NCI-H526 treated with DMSO at 0.1 percent for 48 hours (cell line): ENCODE measurements around the gene ANKFY1.

Experiments
- DNase-seq: peaks from one replicate; lab custom pipeline; 2025; lab: John Stamatoyannopoulos, UW

The ANKFY1 gene

DNA sequence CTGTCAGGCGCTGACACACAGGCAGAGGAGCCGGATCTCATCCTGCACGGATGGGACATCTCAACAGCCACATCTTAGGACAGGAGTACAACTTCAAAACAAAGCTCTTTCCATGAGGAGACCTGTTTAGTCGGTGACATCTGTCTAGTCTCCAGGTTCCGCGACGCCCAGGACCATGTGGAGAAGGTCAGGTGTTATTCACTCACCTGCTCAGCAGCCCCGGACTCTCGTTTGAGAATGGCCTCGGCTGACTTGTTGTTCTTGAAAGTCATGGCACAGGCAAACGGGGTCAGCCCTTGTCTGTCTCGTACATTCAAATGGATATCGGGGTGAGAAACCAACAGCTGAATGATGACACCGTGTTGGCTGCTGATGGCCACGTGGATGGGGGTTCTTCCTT lies 85.1 kb downstream of the ANKFY1 start:
- DNase-seq = no peak

DNA sequence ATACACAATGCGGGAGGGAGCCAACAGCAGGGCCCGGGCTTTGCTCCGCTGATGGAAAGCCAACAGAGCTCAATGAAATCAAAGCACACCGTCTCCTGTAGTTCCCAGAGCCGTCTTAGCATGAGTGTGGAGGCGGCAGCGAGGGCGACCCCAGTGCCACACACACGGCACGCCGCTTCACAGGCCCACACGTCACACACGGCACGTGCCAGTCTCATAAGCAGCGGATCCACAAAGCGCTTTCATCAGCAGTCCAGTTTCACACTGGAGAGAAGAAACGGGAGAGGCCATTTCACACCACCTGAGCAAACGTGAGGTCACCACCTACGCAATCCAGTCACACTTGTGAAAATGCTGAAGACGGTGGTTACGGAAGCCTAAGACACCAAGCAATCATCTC lies 86.0 kb downstream of the ANKFY1 start:
- no peak for DNase-seq

DNA sequence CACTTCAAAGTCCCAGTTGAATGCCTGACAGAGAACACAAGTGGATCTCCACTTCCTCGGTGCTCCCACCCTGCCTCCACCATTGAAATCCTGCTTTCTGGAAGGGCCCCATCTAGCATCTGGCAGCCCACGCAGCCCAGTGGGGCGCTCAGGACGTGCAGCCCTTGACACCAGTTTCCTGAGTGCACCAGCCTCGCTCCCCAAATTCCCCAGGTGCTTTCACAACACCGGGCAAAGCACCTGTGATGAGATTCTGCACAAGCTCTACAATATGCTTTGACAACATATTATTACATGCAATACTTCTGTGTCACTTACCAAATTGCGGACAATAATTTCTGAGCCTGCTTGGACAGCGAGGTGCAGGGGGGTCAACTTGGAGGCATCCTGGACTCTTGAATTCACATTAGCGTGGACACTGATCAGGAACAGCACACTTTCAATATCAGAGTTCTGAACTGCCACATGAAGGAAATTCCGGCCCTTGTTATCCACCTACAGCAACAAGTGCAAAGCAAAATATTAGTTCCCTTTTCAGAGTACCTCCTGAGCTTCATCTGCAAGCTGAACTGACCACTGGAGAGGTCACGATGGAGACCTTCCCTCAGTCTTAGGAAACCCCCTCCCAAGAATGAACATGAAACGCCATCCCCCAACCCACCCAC lies 86.8 kb downstream of the ANKFY1 start:
- no peak for DNase-seq

GRCh38 chr17:4175921-4176807 lies 87.6 kb downstream of the ANKFY1 start:
- DNase-seq = no peak

DNA sequence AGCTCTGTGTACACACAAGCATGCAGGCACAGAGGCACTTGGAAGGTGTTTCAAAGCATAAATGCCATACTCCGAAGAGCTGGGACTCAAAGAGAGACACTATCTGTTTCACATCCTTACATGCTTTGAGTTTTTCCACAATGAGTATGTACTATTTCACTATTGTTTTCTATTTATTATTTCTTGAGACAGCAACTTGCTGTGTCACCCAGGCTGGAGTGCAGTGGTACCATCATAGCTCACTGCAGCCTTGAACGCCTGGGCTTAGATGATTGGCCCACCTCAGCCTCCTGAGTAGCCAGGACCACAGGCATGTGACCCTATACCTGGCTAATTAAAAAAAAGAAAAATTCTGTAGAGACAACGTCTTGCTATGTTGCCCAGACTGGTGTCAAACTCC lies 89.2 kb downstream of the ANKFY1 start:
- no peak for DNase-seq

DNA sequence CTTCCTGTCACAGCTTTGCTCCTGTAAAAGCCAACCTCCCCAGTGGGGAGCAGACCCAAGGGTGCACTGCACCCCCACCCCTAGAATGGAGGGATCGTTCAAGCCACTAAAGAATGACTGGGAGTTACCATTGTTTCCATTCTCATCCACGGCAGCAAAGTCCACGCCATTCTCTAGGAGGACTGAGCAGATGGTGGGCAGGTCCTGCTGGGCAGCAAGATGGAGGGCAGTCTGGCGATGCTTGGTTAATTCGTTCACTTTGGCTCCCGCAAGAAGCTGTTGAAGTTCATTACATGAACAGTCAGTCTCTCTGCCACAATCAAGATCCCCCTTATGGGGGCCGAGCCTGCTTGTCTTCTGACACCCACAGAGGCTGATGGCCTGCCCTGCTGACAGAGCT lies 90.0 kb downstream of the ANKFY1 start:
- no peak for DNase-seq

- DNase-seq = no peak
Observed at GRCh38 chr17:4172356-4172755, 91.4 kb downstream of the ANKFY1 start.

DNA sequence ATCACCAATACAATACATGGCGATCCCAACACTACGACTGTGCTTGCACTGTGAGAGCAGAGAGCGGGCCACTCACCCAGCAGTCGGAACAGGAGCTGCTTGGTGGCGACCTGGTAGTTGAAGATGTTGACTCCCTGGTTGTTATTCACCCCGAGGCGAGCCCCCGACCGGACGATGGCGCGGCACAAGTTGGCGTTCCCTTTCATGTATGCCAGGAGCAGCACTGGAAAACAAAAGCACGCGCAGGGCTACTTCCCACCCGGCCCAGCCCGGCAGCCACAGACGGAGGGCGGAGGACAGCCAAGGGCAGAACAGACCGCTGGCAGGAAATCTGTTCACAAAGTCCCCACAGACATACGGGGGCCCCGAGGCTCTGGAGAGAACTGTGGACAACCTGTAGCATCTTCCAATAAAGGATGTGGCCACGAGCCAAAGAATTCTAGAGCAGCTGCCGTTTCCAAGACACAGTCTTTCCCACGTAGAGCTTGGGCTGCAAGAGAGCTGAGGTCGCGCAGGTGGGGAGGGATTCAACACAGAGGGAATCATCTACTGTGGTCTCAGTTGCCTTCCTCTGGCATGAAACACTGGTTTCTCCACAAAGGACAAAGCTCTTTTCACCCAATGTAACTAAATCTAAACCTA lies 93.0 kb downstream of the ANKFY1 start:
- no peak for DNase-seq

GRCh38 chr17:4167786-4168185 lies 96.0 kb downstream of the ANKFY1 start:
- no peak for DNase-seq

DNA sequence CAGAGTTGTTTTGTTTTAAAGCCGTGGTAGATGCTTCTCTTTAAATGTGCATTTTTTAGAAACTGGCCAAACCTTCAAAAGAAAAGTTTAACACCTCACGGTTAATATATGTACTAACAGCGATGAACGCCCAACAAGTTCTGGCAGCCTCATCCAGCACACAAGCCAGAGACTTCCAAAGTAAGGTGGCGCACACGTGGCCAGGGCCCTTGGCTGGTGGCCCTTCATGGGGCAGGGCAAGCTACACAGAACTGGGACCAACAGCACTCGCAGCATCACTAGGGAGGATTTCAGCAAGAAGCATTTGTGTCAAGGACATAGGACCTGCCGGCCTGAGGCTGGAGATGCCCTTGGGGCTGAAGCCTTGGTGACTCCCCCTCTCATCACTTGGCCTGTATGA lies 97.4 kb downstream of the ANKFY1 start:
- DNase-seq = no peak

GRCh38 chr17:4165301-4166010 lies 98.3 kb downstream of the ANKFY1 start:
- DNase-seq = no peak

- DNase-seq = no peak
Observed at GRCh38 chr17:4163951-4164350, 99.8 kb downstream of the ANKFY1 start.

GRCh38 chr17:4162775-4163466 lies 100.9 kb downstream of the ANKFY1 start:
- no peak for DNase-seq

- no peak for DNase-seq
Observed at GRCh38 chr17:4162321-4162720, 101.5 kb downstream of the ANKFY1 start.

GRCh38 chr17:4161967-4162305 lies 101.8 kb downstream of the ANKFY1 start:
- no peak for DNase-seq

GRCh38 chr17:4161192-4161966 lies 102.4 kb downstream of the ANKFY1 start:
- no peak for DNase-seq

DNA sequence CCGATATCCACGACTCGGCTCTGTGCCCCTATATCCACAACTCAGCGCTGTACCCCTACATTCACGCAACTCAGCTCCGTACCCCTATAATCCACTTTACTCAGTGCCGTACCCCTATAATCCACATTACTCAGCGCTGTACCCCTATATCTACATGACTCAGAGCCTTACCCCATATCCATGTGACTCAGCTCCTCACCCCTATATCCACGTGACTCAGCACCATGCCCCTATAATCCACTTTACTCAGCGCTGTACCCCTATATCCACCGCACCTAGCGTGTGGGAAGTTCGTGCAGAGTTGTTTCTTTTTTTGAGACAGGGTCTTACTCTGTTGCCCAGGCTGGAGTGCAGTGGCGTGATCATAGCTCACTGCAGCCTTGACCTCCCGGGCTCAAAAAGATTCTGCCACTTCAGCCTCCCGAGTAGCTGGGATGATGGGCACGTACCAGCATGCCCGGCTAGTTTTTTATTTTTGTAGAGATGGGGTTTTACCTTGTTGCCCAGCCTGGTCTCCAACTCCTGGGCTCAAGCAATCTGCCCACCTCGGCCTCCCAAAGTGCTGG lies 103.4 kb downstream of the ANKFY1 start:
- DNase-seq = no peak

GRCh38 chr17:4159761-4160160 lies 104.0 kb downstream of the ANKFY1 start:
- no peak for DNase-seq

DNA sequence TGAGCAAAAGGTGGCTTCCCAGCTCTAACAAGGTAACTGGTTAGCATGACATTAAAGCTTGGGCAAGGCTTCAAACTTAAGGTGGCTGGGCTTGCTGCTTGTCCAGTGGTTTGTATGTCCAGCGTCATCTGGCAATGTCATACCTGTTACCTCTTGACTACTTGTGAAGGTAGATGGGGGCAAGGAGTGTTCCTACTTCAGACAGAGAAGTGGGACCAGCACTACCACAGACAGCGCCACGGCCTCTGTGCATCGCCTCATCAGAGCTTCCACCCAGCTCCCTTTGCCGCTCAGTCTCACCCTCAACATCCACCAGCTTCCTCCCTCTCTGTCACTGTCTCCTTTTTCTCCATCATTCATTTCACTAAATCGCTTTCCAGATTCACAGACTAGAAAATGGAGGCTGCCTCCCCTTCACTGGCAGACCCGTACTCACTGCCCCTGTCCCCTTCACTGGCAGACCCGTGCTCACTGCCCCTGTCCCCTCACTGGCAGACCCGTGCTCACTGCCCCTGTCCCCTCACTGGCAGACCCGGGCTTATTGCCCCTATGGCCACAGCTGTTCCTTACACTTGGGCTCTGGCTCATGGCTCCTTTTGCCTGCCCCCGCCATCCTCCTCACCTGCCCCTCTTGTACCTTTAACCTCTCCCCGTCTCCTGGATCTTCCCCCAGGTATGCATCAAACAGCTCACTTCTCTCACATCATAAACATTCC lies 106.0 kb downstream of the ANKFY1 start:
- no peak for DNase-seq

DNA sequence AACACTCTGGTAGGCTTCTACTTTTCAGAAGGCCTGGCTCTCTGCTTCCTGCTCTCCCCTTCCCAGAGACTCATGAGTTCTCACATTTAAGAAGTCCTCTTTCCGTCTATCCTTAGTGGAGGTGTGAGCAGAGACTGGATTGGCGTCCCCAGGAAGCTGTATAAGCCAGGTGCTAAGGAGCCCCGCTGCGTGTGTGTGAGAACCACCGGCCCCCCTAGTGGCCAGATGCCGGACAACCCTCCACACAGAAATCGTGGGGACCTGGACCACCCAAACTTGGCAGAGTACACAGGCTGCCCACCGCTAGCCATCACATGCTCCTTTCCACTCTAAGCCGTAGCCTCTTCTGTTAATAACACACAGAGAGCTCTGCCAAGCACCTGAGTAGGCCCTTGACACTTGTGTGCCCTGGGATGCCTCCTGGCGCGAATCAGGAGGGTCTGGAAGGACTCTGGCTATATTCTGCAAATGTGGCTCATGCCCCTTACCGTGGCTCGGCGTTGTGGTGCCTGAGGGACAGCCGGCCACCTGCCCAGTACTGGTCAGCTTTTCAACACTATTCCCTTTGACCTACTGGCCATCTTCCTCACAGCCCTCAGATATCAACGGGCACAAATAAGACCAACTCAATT lies 106.9 kb downstream of the ANKFY1 start:
- DNase-seq = no peak
